ENCODE data around the gene SPINK2. TPM values are rescaled to one million over a fixed set of nuclear protein-coding genes. Genes with fewer than 3 reads are reported as not detected.

The SPINK2 gene
- total and polyA plus RNA-seq, 10 of the 15 experiments (the other 5 are each of a cell fraction or from before 2014, with no cell fraction given) = 0.13 to 1.0 (median 0.61) TPM; not detected in 1

DNA sequence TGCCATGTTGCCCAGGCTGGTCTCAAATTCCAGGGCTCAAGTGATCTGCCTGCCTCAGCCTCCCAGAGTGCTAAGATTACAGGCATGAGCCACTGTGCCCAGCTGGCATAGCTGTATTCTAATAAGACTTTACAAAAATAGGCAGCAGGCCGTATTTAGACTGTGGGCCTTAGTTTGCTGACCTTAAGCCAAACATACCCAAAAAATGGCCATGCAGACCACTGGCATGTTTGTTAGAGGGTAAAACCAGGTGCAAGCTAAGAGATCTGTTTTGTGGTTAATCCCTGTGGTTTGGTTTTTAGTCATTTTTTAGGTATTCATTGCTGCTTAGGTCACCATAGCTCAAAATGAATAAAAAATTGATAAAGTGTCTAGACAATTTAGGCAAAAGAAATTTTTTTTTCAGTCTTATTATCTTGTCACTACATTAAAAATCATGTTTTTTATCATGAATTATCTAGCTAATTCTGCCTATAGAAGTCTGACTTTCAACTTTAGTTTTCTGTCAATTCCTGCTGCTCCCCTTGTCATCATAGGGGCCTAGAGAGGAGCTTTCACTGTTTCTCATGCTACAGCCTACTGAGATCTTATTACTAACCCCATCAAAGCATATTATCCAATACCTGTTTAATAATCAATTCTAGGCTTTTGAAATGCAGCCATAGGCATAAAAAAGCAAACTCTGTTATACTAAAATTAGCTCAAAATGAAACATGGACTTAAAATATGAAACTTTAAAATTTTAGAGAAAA is 7.5 kb upstream of the SPINK2 start (continued):
- TF ChIP-seq, protein P1, sequence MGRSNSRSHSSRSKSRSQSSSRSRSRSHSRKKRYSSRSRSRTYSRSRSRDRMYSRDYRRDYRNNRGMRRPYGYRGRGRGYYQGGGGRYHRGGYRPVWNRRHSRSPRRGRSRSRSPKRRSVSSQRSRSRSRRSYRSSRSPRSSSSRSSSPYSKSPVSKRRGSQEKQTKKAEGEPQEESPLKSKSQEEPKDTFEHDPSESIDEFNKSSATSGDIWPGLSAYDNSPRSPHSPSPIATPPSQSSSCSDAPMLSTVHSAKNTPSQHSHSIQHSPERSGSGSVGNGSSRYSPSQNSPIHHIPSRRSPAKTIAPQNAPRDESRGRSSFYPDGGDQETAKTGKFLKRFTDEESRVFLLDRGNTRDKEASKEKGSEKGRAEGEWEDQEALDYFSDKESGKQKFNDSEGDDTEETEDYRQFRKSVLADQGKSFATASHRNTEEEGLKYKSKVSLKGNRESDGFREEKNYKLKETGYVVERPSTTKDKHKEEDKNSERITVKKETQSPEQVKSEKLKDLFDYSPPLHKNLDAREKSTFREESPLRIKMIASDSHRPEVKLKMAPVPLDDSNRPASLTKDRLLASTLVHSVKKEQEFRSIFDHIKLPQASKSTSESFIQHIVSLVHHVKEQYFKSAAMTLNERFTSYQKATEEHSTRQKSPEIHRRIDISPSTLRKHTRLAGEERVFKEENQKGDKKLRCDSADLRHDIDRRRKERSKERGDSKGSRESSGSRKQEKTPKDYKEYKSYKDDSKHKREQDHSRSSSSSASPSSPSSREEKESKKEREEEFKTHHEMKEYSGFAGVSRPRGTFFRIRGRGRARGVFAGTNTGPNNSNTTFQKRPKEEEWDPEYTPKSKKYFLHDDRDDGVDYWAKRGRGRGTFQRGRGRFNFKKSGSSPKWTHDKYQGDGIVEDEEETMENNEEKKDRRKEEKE (IDR thresholded peaks at IDR 0.05) = no peak
- TF ChIP-seq SPI1 (IDR thresholded peaks at IDR 0.05; ENCODE audit: borderline replicate concordance, insufficient read depth, low read depth, low read length) (no peak), ZNF384 (IDR thresholded peaks at IDR 0.05; ENCODE audit: borderline replicate concordance, low read depth, low read length) (no peak), TARDBP (IDR thresholded peaks at IDR 0.05; ENCODE audit: borderline replicate concordance) (no peak), EP300 (IDR thresholded peaks at IDR 0.05; ENCODE audit: borderline replicate concordance in 1 of 2, control insufficient read depth in 1 of 2, low read depth in 2 of 2, low read length in 2 of 2) (peak in 1 of 2 experiments; percentile 29; a peak in 1 of 4 replicates), HDAC2 (IDR thresholded peaks at IDR 0.05) (no peak), GABPA (IDR thresholded peaks at IDR 0.05; ENCODE audit: low read depth) (no peak), ZNF24 (IDR thresholded peaks at IDR 0.05) (no peak), MTA2 (IDR thresholded peaks at IDR 0.05; ENCODE audit: low read depth) (no peak), BMI1 (IDR thresholded peaks at IDR 0.05; ENCODE audit: borderline replicate concordance) (no peak), ETV6 (conservative IDR thresholded peaks at IDR 0.05 in 1 of 2, IDR thresholded peaks at IDR 0.05 in 1 of 2; ENCODE audit: borderline replicate concordance in 1 of 2, low read depth in 1 of 2) (no peak), MYC (IDR thresholded peaks at IDR 0.05; ENCODE audit: insufficient read depth, insufficient read length, insufficient replicate concordance, low read length, severe bottlenecking) (no peak), IRF4 (IDR thresholded peaks at IDR 0.05; ENCODE audit: low read depth, low read length) (0 out of 2 replicates have a peak, but pooled peaks have one; percentile 11), POLR2AphosphoS2 (IDR thresholded peaks at IDR 0.05; ENCODE audit: low read depth, low read length) (no peak)
- TF ChIP-seq, protein P2, sequence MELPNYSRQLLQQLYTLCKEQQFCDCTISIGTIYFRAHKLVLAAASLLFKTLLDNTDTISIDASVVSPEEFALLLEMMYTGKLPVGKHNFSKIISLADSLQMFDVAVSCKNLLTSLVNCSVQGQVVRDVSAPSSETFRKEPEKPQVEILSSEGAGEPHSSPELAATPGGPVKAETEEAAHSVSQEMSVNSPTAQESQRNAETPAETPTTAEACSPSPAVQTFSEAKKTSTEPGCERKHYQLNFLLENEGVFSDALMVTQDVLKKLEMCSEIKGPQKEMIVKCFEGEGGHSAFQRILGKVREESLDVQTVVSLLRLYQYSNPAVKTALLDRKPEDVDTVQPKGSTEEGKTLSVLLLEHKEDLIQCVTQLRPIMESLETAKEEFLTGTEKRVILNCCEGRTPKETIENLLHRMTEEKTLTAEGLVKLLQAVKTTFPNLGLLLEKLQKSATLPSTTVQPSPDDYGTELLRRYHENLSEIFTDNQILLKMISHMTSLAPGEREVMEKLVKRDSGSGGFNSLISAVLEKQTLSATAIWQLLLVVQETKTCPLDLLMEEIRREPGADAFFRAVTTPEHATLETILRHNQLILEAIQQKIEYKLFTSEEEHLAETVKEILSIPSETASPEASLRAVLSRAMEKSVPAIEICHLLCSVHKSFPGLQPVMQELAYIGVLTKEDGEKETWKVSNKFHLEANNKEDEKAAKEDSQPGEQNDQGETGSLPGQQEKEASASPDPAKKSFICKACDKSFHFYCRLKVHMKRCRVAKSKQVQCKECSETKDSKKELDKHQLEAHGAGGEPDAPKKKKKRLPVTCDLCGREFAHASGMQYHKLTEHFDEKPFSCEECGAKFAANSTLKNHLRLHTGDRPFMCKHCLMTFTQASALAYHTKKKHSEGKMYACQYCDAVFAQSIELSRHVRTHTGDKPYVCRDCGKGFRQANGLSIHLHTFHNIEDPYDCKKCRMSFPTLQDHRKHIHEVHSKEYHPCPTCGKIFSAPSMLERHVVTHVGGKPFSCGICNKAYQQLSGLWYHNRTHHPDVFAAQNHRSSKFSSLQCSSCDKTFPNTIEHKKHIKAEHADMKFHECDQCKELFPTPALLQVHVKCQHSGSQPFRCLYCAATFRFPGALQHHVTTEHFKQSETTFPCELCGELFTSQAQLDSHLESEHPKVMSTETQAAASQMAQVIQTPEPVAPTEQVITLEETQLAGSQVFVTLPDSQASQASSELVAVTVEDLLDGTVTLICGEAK (IDR thresholded peaks at IDR 0.05; ENCODE audit: borderline replicate concordance) = no peak
- TF ChIP-seq, protein P3, sequence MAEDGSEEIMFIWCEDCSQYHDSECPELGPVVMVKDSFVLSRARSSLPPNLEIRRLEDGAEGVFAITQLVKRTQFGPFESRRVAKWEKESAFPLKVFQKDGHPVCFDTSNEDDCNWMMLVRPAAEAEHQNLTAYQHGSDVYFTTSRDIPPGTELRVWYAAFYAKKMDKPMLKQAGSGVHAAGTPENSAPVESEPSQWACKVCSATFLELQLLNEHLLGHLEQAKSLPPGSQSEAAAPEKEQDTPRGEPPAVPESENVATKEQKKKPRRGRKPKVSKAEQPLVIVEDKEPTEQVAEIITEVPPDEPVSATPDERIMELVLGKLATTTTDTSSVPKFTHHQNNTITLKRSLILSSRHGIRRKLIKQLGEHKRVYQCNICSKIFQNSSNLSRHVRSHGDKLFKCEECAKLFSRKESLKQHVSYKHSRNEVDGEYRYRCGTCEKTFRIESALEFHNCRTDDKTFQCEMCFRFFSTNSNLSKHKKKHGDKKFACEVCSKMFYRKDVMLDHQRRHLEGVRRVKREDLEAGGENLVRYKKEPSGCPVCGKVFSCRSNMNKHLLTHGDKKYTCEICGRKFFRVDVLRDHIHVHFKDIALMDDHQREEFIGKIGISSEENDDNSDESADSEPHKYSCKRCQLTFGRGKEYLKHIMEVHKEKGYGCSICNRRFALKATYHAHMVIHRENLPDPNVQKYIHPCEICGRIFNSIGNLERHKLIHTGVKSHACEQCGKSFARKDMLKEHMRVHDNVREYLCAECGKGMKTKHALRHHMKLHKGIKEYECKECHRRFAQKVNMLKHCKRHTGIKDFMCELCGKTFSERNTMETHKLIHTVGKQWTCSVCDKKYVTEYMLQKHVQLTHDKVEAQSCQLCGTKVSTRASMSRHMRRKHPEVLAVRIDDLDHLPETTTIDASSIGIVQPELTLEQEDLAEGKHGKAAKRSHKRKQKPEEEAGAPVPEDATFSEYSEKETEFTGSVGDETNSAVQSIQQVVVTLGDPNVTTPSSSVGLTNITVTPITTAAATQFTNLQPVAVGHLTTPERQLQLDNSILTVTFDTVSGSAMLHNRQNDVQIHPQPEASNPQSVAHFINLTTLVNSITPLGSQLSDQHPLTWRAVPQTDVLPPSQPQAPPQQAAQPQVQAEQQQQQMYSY (CRISPR knock-in tag; IDR thresholded peaks at IDR 0.05) = no peak

All from GM12878 (cell line).